ENCODE data around the gene MTLN.
"Not testable (repeated sequence)": the region's sequence is repeated elsewhere in the genome, so short reads cannot be mapped to it uniquely, and the experiment has no call there.

DNA sequence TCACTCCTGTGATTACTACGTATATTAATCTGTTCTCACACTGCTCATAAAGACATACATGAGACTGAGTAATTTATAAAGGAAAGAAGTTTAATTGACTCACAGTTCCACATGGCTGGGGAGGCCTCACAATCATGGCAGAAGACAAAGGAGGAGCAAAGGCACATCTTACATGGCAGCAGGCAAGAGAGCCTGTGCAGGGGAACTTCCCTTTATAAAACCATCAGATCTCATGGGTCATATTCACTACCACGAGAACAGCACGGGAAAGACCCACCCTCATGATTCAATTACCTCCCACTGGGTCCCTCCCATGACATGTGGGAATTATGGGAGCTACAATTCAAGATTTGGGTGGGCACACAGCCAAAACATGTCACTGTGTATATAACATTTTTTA, 1.2 kb upstream of the MTLN start:
- TF ChIP-seq, protein P1, sequence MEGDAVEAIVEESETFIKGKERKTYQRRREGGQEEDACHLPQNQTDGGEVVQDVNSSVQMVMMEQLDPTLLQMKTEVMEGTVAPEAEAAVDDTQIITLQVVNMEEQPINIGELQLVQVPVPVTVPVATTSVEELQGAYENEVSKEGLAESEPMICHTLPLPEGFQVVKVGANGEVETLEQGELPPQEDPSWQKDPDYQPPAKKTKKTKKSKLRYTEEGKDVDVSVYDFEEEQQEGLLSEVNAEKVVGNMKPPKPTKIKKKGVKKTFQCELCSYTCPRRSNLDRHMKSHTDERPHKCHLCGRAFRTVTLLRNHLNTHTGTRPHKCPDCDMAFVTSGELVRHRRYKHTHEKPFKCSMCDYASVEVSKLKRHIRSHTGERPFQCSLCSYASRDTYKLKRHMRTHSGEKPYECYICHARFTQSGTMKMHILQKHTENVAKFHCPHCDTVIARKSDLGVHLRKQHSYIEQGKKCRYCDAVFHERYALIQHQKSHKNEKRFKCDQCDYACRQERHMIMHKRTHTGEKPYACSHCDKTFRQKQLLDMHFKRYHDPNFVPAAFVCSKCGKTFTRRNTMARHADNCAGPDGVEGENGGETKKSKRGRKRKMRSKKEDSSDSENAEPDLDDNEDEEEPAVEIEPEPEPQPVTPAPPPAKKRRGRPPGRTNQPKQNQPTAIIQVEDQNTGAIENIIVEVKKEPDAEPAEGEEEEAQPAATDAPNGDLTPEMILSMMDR (IDR thresholded peaks at IDR 0.05) = not testable (repeated sequence)
- TF ChIP-seq POLR2A (IDR thresholded peaks at IDR 0.05) = not testable (repeated sequence)
